Mesodermal cell (in vitro differentiated cells): Measurements from ENCODE around the gene MYLK4.

Experiments used
- H3K27ac ChIP-seq: 2 replicates; pipeline ENCODE4 v1.7.0; 2013; ENCODE audit warnings: mild to moderate bottlenecking, low read depth, low read length, moderate library complexity; ENCODE audit not compliant: severe bottlenecking
- H3K36me3 ChIP-seq: 2 replicates; pipeline ENCODE4 v1.7.1; 2013; ENCODE audit warnings: mild to moderate bottlenecking, low read length, moderate library complexity; ENCODE audit not compliant: control insufficient read depth, insufficient read depth
- H3K4me1 ChIP-seq: one replicate; pipeline ENCODE4 v1.7.1; 2013; ENCODE audit warnings: mild to moderate bottlenecking, low read length; ENCODE audit not compliant: insufficient read depth, control insufficient read depth, poor library complexity, severe bottlenecking
- H3K4me3 ChIP-seq: 2 replicates; pipeline ENCODE4 v1.7.0; 2013; ENCODE audit warnings: low read length, control low read depth, mild to moderate bottlenecking; ENCODE audit not compliant: insufficient read depth, poor library complexity, severe bottlenecking; ENCODE audit errors: extremely low read depth
- H3K9me3 ChIP-seq: 2 replicates; pipeline ENCODE4 v1.7.1; 2013; ENCODE audit warnings: mild to moderate bottlenecking, low read length, moderate library complexity; ENCODE audit not compliant: control insufficient read depth
- WGBS, 2 experiments: methylation state at CpG; one replicate each; pipeline ENCODE4 v1.1.5; 2013; ENCODE audit warnings: missing lambda C conversion rate in 2 of 2; ENCODE audit not compliant: insufficient coverage in 2 of 2; 5-methylcytosine and 5-hydroxymethylcytosine counted together

The MYLK4 gene

GRCh38 chr6:2656460-2657079 lies 94.2 kb downstream of the MYLK4 start:
- Histone ChIP-seq H3K4me3 (no peak overlapping the region), H3K9me3 (peaks cover 4% of the 10 kb centered on the region), H3K36me3 (no peaks in the 10 kb centered on the region), H3K27ac (no peak overlapping the region), H3K4me1 (peaks cover 6% of the 10 kb centered on the region)
- 90 to 100% methylated on average over 2 to 4 of the region's 5 CpGs for WGBS, 2 experiments

GRCh38 chr6:2655844-2656433 lies 94.8 kb downstream of the MYLK4 start:
- H3K4me1 ChIP-seq = peaks cover 6% of the 10 kb centered on the region
- no peak overlapping the region for H3K4me3 ChIP-seq

DNA sequence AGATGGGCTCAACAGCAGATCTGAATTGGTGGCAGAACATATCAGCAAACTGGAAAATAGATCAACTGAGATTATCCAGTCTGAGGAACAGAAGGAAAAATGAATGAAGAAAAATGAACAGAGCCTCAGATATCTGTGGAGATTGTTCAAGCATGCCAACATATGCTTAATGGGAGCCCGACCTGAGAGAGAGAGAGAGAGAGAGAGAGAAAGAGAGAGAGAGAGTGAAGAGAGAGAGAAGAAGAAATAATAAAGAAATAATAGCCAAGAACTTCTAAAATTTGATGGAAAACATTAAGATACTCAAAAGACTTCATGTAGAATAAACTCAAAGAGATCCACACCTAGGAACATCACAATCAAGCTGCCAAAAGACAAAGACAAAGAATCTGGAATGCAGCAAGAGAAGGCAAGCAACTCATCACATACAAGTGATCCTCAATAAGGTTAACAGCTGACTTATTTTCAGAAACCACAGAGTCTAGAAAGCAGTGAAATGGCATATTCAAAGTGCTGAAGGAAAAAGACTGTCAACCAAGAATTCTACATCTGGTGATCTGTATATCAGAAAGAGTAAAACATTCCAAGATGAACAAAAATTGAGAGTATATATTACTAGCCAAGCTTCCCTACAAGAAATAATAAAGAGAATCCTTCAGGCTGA lies 97.2 kb downstream of the MYLK4 start:
- Histone ChIP-seq H3K27ac (no peak overlapping the region), H3K4me1 (no peaks in the 10 kb centered on the region), H3K4me3 (no peak overlapping the region), H3K36me3 (no peaks in the 10 kb centered on the region), H3K9me3 (no peaks in the 10 kb centered on the region)
- 100% methylated on average over 1 of the region's 1 CpG for WGBS, 2 experiments

More at GRCh38 chr6:2655844-2656433, 94.8 kb downstream of the MYLK4 start:
- Histone ChIP-seq H3K9me3 (peaks cover 4% of the 10 kb centered on the region), H3K36me3 (no peaks in the 10 kb centered on the region), H3K27ac (no peak overlapping the region)
- WGBS, 2 experiments = 54 to 58% methylated on average over 2 to 3 of the region's 3 CpGs

GRCh38 chr6:2652611-2653010 lies 98.1 kb downstream of the MYLK4 start:
- H3K9me3 ChIP-seq = no peaks in the 10 kb centered on the region
- no peak overlapping the region for H3K4me3 ChIP-seq
- H3K27ac ChIP-seq = no peak overlapping the region
- H3K4me1 ChIP-seq = no peaks in the 10 kb centered on the region
- no CpG with 5 or more reads among the region's 3 CpGs for WGBS, 2 experiments
- no peaks in the 10 kb centered on the region for H3K36me3 ChIP-seq

DNA sequence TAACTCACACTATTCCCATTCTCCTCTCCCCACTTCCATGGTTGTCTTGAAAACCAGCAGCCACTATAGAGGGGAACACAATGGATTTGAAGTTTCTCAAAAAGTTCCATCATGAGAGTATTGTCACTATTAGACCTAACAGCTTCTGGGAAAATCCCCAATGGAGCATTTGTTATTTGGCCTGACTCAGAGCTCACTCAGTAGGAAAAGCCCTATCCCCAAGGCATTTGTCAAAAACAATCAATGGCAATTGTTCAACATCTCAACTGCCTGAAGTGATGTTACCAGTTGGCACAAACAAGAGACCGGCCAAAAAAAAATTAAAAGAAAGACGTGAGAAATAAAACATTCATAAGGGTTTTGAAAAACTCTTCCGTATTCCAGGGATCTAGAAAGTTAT lies 98.8 kb downstream of the MYLK4 start:
- no peak overlapping the region for H3K4me3 ChIP-seq
- H3K36me3 ChIP-seq = no peaks in the 10 kb centered on the region
- WGBS, 2 experiments = 100% methylated on average over 1 of the region's 3 CpGs; no CpG with 5 or more reads in 1 of the 2 experiments
- no peaks in the 10 kb centered on the region for H3K9me3 ChIP-seq
- H3K4me1 ChIP-seq = no peaks in the 10 kb centered on the region
- H3K27ac ChIP-seq = no peak overlapping the region

- Histone ChIP-seq H3K9me3 (no peaks in the 10 kb centered on the region), H3K4me1 (no peaks in the 10 kb centered on the region), H3K4me3 (no peak overlapping the region), H3K36me3 (no peaks in the 10 kb centered on the region), H3K27ac (no peak overlapping the region)
- no CpG with 5 or more reads among the region's 1 CpG for whole genome bisulfite sequencing, 2 experiments
Observed at GRCh38 chr6:2651536-2651935, 99.2 kb downstream of the MYLK4 start.

DNA sequence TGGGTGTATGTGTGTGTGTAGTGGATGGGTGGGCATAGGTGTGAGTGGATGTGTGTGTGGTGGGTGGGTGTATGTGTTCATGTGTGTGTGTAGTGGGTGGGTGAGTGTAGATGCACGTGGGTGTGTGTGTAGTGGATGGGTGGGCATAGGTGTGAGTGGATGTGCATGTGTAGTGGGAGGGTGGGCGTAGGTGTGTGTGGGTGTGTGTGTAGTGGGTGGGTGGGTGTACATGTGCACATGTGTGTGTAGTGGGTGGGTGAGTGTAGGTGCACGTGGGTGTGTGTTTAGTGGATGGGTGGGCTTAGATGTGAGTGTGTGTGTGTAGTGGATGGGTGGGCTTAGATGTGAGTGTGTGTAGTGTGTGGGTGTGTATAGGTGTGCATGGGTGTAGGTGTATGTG lies 104.4 kb downstream of the MYLK4 start:
- 88 to 100% methylated on average over 3 of the region's 3 CpGs for WGBS, 2 experiments
- Histone ChIP-seq H3K36me3 (no peaks in the 10 kb centered on the region), H3K27ac (no peak overlapping the region), H3K9me3 (no peaks in the 10 kb centered on the region), H3K4me1 (no peaks in the 10 kb centered on the region), H3K4me3 (no peak overlapping the region)

GRCh38 chr6:2643935-2644539 lies 106.7 kb downstream of the MYLK4 start:
- H3K9me3 ChIP-seq = no peaks in the 10 kb centered on the region
- H3K4me3 ChIP-seq = no peak overlapping the region
- H3K4me1 ChIP-seq = no peaks in the 10 kb centered on the region
- no peaks in the 10 kb centered on the region for H3K36me3 ChIP-seq
- H3K27ac ChIP-seq = no peak overlapping the region
- WGBS, 2 experiments = 94% methylated on average over 3 to 5 of the region's 5 CpGs

GRCh38 chr6:2643130-2643529 lies 107.6 kb downstream of the MYLK4 start:
- Histone ChIP-seq H3K9me3 (no peaks in the 10 kb centered on the region), H3K27ac (no peak overlapping the region), H3K4me1 (no peaks in the 10 kb centered on the region), H3K4me3 (no peak overlapping the region), H3K36me3 (no peaks in the 10 kb centered on the region)
- no CpG with 5 or more reads among the region's 2 CpGs for WGBS, 2 experiments

GRCh38 chr6:2641044-2641725 lies 109.5 kb downstream of the MYLK4 start:
- WGBS, 2 experiments = 85 to 91% methylated on average over 11 to 13 of the region's 14 CpGs
- Histone ChIP-seq H3K4me1 (no peaks in the 10 kb centered on the region), H3K4me3 (no peak overlapping the region), H3K36me3 (no peaks in the 10 kb centered on the region), H3K9me3 (no peaks in the 10 kb centered on the region), H3K27ac (no peak overlapping the region)
